PFSK-1 (cell line): ENCODE data around the gene GOLGA6C.

Experiments used
- POLR2AphosphoS5 ChIP-seq: IDR thresholded peaks from 2 replicates; pipeline ENCODE4 v1.6.1; 2012; ENCODE audit warnings: low read depth, mild to moderate bottlenecking, control low read depth, low read length, moderate library complexity
- REST ChIP-seq, 2 experiments: IDR thresholded peaks; 2 replicates each; pipeline versions ENCODE4 v1.6.1 to v1.8.0; 2011 to 2012; ENCODE audit warnings: low read depth in 2 of 2, low read length in 2 of 2, control low read depth in 1 of 2, inconsistent platforms in 1 of 2, mild to moderate bottlenecking in 1 of 2, moderate library complexity in 1 of 2; ENCODE audit not compliant: insufficient read depth in 1 of 2
- TAF1 ChIP-seq: IDR thresholded peaks from 2 replicates; pipeline ENCODE4 v1.6.1; 2012; ENCODE audit warnings: low read length, control low read depth, borderline replicate concordance; ENCODE audit not compliant: insufficient read depth

GRCh38 chr15:75213212-75213767, 44.8 kb upstream of the GOLGA6C start:
- no peak for TF ChIP-seq POLR2AphosphoS5
- TF ChIP-seq REST (IDR thresholded peaks at IDR 0.05; ENCODE audit: insufficient read depth in 1 of 2, low read depth in 2 of 2, low read length in 2 of 2), result no peak
- TF ChIP-seq TAF1, result no peak
